ENCODE measurements around the gene GRID2. TPM values are rescaled to one million over a fixed set of nuclear protein-coding genes. Genes with fewer than 3 reads are reported as not detected.

The GRID2 gene
- total and polyA plus RNA-seq, 8 donors, result 6.4 TPM; not detected in 7

DNA sequence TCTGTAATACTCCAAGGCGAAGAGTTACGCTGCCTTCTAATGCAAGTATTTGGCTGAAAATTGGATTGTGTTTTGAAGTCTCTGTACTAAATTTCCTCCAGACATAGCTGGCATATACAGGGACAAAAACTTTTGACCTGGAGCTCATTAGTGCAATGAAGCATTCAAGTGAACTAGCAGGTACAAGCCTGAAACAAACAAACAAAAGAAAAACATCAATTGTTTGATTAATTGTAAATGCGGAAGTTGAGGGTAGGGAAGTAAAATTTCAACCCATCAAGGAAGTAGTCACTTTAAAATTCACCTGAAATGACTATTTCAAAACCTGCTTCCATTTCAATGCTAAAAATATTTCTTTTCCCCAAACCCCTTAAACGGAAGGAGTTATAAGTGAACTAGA lies 1008.5 kb downstream of the GRID2 start:
- Histone ChIP-seq H3K4me3 (no peak overlapping the region), H3K27ac (no peak overlapping the region), H3K9me3 (no peaks in the 10 kb centered on the region), H3K4me1 (no peaks in the 10 kb centered on the region), H3K36me3 (no peaks in the 10 kb centered on the region), H3K27me3 (no peaks in the 10 kb centered on the region)
- TF ChIP-seq POLR2AphosphoS5 (IDR thresholded peaks at IDR 0.05) (no peak), EP300 (IDR thresholded peaks at IDR 0.05) (no peak), POLR2A (IDR thresholded peaks at IDR 0.05) (no peak)
- TF ChIP-seq, protein P1, sequence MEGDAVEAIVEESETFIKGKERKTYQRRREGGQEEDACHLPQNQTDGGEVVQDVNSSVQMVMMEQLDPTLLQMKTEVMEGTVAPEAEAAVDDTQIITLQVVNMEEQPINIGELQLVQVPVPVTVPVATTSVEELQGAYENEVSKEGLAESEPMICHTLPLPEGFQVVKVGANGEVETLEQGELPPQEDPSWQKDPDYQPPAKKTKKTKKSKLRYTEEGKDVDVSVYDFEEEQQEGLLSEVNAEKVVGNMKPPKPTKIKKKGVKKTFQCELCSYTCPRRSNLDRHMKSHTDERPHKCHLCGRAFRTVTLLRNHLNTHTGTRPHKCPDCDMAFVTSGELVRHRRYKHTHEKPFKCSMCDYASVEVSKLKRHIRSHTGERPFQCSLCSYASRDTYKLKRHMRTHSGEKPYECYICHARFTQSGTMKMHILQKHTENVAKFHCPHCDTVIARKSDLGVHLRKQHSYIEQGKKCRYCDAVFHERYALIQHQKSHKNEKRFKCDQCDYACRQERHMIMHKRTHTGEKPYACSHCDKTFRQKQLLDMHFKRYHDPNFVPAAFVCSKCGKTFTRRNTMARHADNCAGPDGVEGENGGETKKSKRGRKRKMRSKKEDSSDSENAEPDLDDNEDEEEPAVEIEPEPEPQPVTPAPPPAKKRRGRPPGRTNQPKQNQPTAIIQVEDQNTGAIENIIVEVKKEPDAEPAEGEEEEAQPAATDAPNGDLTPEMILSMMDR (IDR thresholded peaks at IDR 0.05), result no peak
- WGBS, 5 donors, result 73 to 86% (median 79%) methylated on average over 4 of the region's 4 CpGs
- intact Hi-C loops (cut with DNase I; ENCODE audit: low total_unique reads), result no loop called here
- DNase-seq, result no peak

DNA sequence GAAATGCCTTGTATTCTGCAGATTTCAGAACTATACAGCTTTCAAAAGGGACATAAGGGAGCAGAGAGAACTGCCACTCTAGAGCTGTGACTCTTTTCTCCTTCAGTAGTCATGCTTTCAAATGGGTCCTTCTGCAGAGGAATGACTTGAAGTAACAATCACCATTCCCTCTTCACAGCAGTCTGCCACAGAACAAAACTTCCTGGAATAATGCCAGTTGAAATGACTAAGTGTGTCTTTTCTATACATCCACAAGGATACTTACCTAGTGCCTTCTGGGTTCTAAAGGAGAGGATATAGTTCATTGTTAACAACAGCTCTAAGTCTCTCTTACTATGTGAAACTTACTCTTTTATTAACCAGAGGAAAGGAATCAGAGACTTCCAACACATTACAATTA lies 1009.4 kb downstream of the GRID2 start:
- Histone ChIP-seq H3K4me3 (no peak overlapping the region), H3K9me3 (no peaks in the 10 kb centered on the region), H3K27ac (no peak overlapping the region), H3K27me3 (no peaks in the 10 kb centered on the region), H3K4me1 (no peaks in the 10 kb centered on the region), H3K36me3 (no peaks in the 10 kb centered on the region)
- intact Hi-C loops (cut with DNase I; ENCODE audit: low total_unique reads), result no loop called here
- TF ChIP-seq POLR2A (IDR thresholded peaks at IDR 0.05), result no peak
- TF ChIP-seq, protein P1 (IDR thresholded peaks at IDR 0.05), result no peak
- no peak for TF ChIP-seq EP300 (IDR thresholded peaks at IDR 0.05)
- TF ChIP-seq POLR2AphosphoS5 (IDR thresholded peaks at IDR 0.05), result no peak
- DNase-seq, result no peak

DNA sequence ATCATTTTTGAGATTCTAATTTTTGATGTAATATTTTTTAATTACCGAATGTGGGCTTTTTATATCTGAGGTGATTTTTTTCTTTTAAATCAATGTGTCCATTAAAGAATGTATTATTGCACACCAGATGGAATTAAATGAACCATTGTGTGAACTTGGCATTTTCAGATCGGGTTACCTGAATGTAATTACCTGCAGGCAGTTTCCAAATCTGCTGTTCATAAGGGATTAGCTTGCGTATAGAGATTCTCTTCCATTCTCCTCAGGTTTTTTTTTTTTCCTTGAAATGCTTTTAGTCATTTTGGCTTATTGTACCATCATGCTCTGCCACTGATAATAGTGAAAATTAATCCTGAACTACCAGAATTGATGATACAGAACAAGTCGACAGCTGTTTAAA lies 1013.3 kb downstream of the GRID2 start:
- Histone ChIP-seq H3K36me3 (no peaks in the 10 kb centered on the region), H3K27ac (no peak overlapping the region), H3K27me3 (no peaks in the 10 kb centered on the region), H3K9me3 (no peaks in the 10 kb centered on the region), H3K4me1 (no peaks in the 10 kb centered on the region), H3K4me3 (no peak overlapping the region)
- 69 to 83% (median 71%) methylated on average over 4 of the region's 4 CpGs for WGBS, 5 donors
- TF ChIP-seq POLR2AphosphoS5 (IDR thresholded peaks at IDR 0.05) (no peak), POLR2A (IDR thresholded peaks at IDR 0.05) (no peak), EP300 (IDR thresholded peaks at IDR 0.05) (no peak)
- TF ChIP-seq, protein P1 (IDR thresholded peaks at IDR 0.05), result no peak
- intact Hi-C loops (cut with DNase I; ENCODE audit: low total_unique reads), result no loop called here
- DNase-seq, result no peak

DNA sequence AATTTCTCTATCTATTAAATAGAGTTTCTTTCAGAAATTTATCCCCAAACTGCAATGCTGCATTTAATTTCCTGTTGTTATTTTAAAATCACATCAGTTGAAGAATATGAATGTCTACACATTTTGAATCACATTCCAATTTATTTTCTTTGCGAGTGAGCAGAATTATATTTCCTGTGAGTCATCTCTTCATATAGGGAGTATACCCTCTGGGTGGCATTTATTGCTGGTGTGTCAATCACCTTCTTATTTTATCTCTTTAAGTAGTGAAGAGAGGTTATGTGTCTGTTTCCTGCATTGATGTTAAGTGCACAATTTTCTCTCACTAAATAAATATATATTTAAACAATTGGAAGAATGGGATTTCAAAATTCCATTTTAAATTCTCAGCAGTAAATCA lies 1013.8 kb downstream of the GRID2 start:
- intact Hi-C loops (cut with DNase I; ENCODE audit: low total_unique reads), result no loop called here
- H3K4me1 ChIP-seq, result no peaks in the 10 kb centered on the region
- WGBS, 5 donors, result 64 to 92% (median 86%) methylated on average over 1 of the region's 1 CpG
- H3K27me3 ChIP-seq, result no peaks in the 10 kb centered on the region
- no peak overlapping the region for H3K27ac ChIP-seq
- no peaks in the 10 kb centered on the region for H3K36me3 ChIP-seq
- H3K9me3 ChIP-seq, result no peaks in the 10 kb centered on the region
- no peak overlapping the region for H3K4me3 ChIP-seq
- no peak for TF ChIP-seq POLR2AphosphoS5 (IDR thresholded peaks at IDR 0.05)
- TF ChIP-seq POLR2A (IDR thresholded peaks at IDR 0.05), result no peak
- TF ChIP-seq, protein P1 (IDR thresholded peaks at IDR 0.05), result no peak
- no peak for TF ChIP-seq EP300 (IDR thresholded peaks at IDR 0.05)
- no peak for DNase-seq

All from stomach (tissue), 9 donors.